ENCODE data around the gene SPINDOC.

Gene SPINDOC

DNA sequence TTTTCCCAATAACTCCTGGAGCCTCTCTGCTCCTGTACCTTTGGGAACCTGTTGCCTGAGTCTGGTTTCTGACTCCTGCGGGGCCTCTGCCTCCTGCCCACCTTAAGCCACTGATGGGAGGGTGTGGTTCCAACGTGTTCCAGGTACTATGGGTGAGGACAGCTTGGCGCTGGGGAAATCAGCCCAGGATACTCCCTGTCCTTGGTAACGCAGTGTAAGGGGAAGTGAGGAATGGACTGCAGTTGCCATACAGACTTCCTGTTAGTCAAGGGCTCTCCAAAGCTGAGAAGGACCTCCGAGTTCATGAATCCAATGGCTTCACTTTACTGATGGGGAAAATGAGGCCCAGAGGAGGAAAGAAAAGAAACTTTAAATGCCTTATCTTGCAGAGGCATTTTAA is 24.5 kb downstream of the SPINDOC start:
- no peak overlapping the region; the same call in 1 of the 2 replicates for H3K27ac ChIP-seq
- H3K4me3 ChIP-seq (ENCODE audit: low read depth, low read length), result no peak overlapping the region

GRCh38 chr11:63838150-63838677 is 25.0 kb downstream of the SPINDOC start:
- Histone ChIP-seq H3K9me3 (ENCODE audit: severe bottlenecking) (no peaks in the 10 kb centered on the region), H3K36me3 (peaks cover 16% of the 10 kb centered on the region), H3K4me3 (ENCODE audit: low read depth, low read length) (peak overlapping the region; percentile 29), H3K27ac (peak overlapping the region; percentile 1; the same call in 1 of the 2 replicates), H3K27me3 (ENCODE audit: insufficient read depth, low read depth, severe bottlenecking) (no peaks in the 10 kb centered on the region)
- DNase-seq, result no peak
- no peak for TF ChIP-seq CTCF (IDR thresholded peaks at IDR 0.05; ENCODE audit: low read depth, low read length)

More for the DNA sequence above, 24.5 kb downstream of the SPINDOC start:
- Histone ChIP-seq H3K9me3 (ENCODE audit: severe bottlenecking) (no peaks in the 10 kb centered on the region), H3K27me3 (ENCODE audit: insufficient read depth, low read depth, severe bottlenecking) (no peaks in the 10 kb centered on the region), H3K36me3 (peaks cover 16% of the 10 kb centered on the region)
- DNase-seq, result no peak
- TF ChIP-seq CTCF (IDR thresholded peaks at IDR 0.05; ENCODE audit: low read depth, low read length), result no peak

- no peak for TF ChIP-seq CTCF (IDR thresholded peaks at IDR 0.05; ENCODE audit: low read depth, low read length)
- peaks cover 18% of the 10 kb centered on the region for H3K36me3 ChIP-seq
- peak within 1 kb of the TSS; percentile 53 for H3K4me3 ChIP-seq (ENCODE audit: low read depth, low read length)
- no peaks in the 10 kb centered on the region for H3K9me3 ChIP-seq (ENCODE audit: severe bottlenecking)
- H3K27ac ChIP-seq, result peak within 1 kb of the TSS; percentile 80
- H3K27me3 ChIP-seq (ENCODE audit: insufficient read depth, low read depth, severe bottlenecking), result no peaks in the 10 kb centered on the region
- peak; percentile 98 for DNase-seq
These were observed 25.6 kb downstream of the SPINDOC start, which contains the start of gene MARK2 for GRCh38 chr11:63838678-63839507. Gene MARK2, plus strand, starts transcription at chr11:63839110. Its CDS starts 397 bp downstream, at chr11:63839507.

GRCh38 chr11:63839508-63840355 is 26.5 kb downstream of the SPINDOC start:
- Histone ChIP-seq H3K4me3 (ENCODE audit: low read depth, low read length) (peak overlapping the region; percentile 53), H3K27ac (peak overlapping the region; percentile 80), H3K27me3 (ENCODE audit: insufficient read depth, low read depth, severe bottlenecking) (no peaks in the 10 kb centered on the region), H3K36me3 (peaks cover 19% of the 10 kb centered on the region), H3K9me3 (ENCODE audit: severe bottlenecking) (no peaks in the 10 kb centered on the region)
- DNase-seq, result peak; percentile 25
- TF ChIP-seq CTCF (IDR thresholded peaks at IDR 0.05; ENCODE audit: low read depth, low read length), result no peak

- peaks cover 19% of the 10 kb centered on the region for H3K36me3 ChIP-seq
- H3K27me3 ChIP-seq (ENCODE audit: insufficient read depth, low read depth, severe bottlenecking), result no peaks in the 10 kb centered on the region
- no peaks in the 10 kb centered on the region for H3K9me3 ChIP-seq (ENCODE audit: severe bottlenecking)
- no peak for DNase-seq
- TF ChIP-seq CTCF (IDR thresholded peaks at IDR 0.05; ENCODE audit: low read depth, low read length), result no peak
- H3K27ac ChIP-seq, result no peak overlapping the region
- peak overlapping the region; percentile 53 for H3K4me3 ChIP-seq (ENCODE audit: low read depth, low read length)
These were observed 27.3 kb downstream of the SPINDOC start for GRCh38 chr11:63840356-63841060.

Data from WERI-Rb-1 (cell line).